ENCODE results near the gene DPP4.

Gene DPP4

DNA sequence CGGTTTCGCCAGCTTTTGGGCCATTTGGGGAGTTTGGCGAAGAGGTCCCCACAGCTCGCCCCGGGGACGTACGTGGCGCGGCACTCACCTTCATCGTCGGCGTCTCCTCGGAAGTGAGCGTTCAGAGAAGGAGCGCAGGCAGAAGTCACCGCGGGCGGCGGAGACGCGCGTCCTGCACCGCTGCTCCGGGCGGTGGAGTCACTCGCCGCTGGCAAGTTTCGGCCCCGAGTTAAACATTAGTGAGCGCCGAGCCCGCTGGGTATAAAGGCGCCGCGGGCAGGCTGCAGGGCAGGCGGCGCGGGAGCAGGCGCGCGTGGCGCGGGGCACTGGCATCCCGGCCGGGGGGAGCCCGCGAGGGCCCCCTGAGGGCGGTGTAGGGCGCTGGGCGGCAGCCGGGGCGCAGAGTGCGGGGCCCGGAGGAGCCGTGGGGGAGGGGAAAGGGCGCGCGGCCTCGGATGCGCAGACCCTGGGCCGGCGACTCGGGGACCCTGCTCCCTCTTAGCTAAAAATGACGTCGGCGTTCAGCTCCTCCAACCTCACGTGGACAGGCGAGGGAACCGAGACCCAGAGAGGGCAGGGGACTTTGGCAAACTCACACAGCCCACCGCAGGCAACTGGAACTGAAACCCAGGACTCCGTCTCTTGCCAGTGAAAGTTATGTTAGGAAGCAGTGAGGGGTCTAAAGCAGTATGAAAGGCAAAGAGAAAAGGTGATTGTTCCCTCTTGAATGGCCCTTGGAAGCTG is at the start of gene DPP4:
DPP4 (minus strand) TSS at position 328 of the 744 bp plus-strand sequence; CDS start at position 94, 234 bp downstream.
- DNase-seq (ENCODE audit: low read depth) = peak; percentile 15

DNA sequence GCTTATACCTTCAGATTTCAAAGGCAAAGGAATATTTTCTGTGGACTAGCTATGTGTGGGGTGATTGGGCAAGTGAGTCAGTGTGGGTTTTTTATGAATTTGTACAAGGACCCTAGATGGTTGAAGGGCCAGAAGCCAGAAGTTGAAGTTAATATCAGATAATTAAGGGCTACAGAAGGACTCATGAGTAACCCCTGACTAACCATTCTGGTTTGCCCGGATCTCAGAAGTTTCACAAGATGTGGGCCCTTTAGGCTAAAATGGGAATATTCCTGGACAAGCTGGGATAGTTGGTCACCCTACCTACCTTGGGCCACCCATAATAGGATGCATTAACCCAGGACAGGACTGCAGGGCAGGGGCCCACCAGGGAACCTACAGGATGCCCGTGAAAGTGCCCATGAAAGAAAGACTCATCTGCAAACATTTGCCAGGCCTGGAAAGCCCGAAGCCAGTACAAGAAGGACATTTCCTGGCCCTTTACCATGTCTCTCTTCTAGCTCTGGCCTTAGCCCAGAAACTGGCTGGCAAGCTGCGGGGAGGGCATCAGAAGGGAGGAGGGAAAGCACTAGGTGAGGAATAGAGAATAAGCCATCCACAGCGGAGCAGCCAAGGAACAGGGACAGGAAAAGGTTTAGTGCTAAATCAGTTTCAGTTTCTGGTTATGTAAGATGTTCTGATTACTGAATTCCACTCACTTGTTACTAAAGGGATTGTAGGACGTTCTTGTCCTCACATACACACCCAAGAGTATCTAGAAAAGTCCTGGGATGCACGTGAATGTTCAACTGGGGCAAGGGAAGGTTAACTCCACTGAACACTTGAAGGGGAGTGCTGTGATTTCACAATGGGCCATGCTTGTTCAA is 44.4 kb upstream of the DPP4 start:
- DNase-seq (ENCODE audit: low read depth) = no peak

DNA sequence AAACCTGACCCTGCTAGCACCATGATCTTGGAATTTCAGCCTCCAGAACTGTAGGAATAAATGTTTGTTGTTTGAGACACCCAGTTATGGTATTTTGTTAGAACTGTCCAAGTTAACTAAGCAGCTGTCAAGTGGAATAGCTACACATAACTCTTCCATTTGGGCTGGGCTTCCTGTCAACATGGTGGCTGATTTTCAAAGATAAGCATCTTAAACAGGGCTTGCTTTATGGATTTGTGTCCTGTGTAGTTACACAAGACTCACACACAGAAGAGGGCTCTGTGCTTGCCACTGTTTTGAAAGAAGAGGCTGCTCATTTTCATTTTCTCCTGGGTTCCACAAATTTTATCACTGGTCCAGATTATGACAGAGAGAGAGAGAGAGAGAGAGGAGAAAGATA is 42.3 kb upstream of the DPP4 start:
- DNase-seq (ENCODE audit: low read depth) = no peak

DNA sequence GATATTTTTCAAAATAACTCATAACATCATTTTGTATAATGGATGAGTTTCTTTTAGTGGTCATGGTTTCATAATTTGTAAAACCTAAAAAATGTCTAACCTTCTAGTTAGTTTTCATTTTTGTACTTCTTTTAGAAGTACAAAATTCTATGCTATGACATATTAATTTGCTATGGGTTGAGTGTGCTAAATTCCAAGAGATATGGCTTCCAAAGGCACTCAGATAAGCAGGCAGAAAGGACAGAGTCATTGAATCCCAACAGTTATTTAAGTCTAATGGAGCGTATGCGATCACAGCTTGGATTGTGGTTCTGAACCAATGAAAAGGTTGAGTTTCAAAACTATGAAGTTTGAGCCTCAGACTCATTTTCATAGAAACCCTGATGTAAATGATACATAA is 41.1 kb upstream of the DPP4 start:
- no peak for DNase-seq (ENCODE audit: low read depth)

DNA sequence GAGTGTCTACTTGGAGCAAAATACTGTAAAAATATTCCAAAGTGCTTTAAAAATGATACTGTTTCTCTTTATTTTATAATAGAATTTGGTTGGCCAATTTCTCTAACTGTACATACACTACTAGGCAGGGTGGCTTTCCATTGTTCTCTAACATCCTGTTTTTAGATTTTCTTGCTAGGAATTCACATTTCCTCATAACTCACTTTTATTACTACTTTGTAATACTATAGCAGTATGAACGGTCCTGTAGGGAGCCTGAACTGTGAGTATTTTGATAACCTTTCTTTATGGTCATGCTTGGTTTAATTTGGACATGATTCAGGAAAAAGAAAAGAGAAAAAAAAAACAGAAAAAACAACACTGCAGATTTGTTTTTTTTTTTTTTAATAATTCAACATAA is 40.3 kb upstream of the DPP4 start:
- no peak for DNase-seq (ENCODE audit: low read depth)

DNA sequence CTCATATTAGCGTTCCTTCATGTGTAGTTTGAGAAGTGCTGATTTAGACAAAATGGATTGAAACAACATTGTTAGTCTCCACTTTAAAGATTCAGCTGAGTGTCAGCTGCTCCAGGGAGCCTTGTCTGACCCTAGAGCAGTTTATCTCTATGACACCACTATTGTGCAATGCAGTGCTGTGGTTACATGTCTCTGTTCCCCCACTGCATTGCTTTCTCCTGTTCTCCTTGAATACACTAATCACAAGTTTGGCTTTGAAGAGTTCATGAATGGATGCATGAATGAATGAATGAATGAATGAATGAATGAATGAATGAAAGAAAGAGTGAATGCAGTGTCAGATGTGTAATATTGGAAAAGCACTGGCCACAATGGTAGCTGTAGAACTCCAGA is 39.8 kb upstream of the DPP4 start:
- DNase-seq (ENCODE audit: low read depth) = no peak

DNA sequence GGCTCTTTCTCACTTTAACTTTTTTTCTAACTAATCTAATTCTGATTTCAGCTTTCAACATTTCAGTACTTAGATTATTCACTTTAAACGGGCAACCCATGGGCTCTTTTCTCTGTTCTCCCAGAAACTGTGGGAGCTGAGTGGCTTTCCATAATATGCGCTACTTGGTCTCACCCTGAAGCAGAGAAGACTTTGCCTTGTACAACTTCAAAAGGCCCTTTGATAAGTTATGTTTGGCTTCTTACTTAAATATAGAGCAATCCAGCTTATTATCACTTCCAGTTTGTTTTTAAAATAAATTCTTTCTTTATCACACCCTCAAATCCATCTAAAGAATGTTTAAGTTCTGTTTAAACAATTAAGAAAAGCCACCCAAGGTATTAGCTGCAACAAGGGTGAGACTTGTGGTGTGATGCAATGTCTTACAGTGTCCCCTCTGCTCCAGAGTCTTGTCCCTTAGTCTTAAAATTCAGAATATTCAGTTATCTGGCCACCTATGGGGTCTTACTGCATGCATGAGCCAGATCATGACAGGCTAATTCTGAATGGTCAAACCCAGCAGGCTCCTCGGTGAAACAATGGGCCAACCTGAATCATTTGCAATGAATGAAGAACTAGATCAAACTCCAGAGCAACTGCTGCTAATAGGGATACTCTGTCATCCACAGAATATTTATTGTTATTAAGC is 39.2 kb upstream of the DPP4 start:
- no peak for DNase-seq (ENCODE audit: low read depth)

DNA sequence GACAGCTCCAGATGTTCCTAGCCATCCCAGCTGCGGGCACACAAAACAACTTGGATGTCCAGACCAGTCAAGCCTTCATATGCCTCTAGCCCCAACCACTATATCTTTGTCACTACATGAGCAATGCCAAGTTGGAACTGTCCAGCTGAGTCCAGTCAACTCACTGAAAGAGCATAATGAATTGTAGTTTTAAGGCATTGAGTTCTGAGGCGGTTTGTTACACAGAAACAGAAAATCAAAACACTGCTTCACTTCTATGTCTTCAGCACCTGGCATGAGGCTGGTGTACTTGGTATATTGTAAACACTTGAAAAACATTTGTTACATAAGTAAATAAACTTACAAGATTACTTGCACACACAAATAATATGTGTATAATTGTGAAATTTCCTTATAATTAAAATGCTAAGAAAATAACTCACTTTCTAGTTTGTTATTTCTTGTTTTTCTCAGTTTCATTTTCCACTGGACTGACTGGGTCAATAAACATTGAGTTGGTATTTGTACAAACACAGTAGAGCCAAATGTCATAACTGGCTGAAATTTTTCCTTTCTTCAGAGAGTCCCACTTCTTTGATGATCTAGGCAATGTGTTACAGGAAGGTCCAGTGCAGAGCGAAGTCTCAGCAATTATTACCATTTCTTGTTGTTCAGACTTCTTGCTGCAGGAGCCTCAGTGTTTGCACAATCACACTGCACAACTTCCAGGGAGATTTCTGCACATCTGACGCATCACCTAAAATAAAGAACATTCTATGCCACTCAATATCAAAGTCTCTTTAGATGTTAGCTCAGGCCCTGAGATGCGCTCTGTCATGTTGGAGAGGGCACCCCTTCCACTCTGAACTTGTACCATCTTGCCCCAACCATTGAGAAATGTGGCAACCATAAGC is 38.2 kb upstream of the DPP4 start:
- no peak for DNase-seq (ENCODE audit: low read depth)

DNA sequence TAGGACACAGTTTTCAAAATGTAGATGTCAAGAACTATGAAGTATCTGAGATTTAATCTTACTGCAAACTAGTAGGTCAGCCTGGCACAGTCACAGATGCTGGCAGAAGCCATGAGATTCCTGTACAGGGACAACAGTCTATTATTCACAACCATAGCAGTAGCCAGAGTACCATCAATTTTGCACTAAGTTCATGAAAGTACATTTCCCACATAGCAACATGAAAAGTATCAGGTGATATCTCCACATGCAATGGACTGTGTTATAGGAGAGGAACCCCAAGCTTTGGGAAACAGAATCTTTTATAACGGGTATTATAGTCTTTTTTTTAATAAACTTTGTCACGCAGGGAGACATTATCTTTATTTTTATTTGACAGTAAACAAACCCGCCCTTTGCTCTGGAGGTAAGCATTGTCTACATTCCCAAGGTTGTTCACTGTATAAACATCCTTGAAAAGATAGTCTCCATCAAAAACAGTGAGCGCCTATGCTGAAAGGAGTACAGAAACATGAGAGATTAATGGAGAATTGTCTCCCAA is 33.4 kb upstream of the DPP4 start:
- DNase-seq (ENCODE audit: low read depth) = no peak

DNA sequence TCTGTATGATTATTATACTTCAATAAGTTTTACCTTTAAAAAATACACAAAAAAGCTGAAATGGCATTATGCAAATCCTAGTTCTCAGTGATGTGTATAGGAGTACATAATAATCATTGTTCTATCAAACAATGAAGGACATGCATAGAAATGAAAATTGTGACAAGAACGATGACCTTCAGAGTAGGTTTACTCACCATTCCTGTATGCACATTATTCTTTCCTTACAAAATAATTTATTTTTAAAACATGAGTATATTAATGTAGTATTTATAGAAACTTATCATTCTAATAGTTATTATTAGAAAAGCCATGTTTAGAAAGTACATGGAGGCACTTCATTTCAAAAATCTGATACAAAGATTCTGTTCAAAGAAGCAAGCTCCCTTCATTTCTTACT is 32.7 kb upstream of the DPP4 start:
- no peak for DNase-seq (ENCODE audit: low read depth)

DNA sequence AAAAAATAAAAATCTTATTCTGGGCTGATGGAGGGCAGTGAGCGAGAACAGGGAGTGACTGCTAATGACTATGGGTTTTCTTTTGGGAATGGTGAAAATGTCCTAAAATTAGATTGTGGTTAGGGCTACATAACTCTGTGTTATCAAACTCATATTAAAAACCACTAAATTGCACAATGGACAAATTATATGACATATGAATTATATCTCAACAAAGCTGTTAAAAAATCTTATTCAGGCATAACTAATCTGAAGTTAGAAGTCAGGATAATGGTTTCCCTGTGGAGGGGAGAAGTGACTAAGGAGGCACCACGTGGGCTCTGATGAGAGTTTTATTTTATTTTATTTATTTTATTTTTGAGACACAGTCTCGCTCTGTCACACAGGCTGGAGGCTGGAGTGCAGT is 32.1 kb upstream of the DPP4 start:
- no peak for DNase-seq (ENCODE audit: low read depth)

DNA sequence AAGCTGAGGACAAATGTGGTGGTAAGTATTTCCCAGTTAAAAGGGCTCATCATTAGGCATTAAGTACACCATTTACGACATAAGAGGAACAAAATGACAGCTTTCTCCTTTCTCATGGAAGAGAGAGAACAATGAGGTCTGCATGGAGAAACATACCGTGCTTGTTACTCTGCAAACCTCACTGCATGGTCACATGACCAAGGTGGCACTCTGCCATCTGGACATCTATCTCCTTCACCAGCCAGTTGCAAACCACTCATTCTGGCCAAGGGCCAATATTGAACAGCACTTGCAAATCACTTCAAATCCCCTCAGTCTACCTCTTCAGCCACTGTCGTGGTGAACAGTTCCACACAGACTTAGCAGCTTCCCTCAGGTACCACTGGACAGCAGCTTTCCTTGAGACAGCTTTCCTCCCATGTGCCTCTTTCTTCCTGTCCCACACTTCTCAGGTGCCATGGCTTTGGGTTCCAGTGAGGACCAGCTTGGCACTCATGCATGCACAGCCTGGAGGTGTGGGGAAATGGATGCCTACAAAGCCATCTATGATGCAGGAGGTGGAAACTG is 29.5 kb upstream of the DPP4 start:
- no peak for DNase-seq (ENCODE audit: low read depth)

DNA sequence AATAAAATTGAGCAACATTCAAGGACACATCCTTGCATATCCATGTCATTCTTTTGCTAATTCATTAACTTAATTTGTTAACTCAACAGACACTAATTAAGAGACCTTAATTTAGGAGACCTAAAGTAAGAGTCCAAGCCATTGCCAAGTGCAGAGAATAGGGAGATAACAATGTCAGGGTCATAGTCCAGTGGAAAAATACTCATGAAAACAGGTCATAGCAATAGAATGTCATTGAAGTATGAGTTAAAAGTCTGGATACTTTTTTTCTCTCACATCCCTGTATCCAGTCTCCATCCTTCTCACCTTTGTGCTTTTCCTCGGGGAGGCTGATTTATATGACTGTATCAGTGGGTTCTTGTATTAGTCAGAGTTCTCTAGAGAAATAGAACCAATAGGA is 26.6 kb upstream of the DPP4 start:
- no peak for DNase-seq (ENCODE audit: low read depth)

DNA sequence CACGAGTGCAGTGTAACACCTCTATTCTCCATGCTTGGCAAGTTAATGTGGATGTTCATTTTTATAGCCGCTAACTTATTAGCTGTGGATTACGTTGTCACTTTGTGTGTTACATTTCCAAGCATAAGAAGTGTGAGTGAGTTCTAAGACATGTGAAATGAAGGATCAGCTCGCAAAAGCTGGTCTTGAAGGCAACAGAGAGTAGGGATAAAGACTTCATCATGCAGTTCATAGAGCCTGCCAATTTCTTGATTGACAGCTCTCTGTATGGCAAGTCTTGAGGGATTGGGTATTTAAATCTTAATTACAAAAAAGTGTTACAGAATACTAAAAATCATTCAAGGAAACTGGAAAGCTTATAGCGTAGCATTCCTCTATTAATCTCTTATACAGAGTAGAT is 25.8 kb upstream of the DPP4 start:
- no peak for DNase-seq (ENCODE audit: low read depth)

DNA sequence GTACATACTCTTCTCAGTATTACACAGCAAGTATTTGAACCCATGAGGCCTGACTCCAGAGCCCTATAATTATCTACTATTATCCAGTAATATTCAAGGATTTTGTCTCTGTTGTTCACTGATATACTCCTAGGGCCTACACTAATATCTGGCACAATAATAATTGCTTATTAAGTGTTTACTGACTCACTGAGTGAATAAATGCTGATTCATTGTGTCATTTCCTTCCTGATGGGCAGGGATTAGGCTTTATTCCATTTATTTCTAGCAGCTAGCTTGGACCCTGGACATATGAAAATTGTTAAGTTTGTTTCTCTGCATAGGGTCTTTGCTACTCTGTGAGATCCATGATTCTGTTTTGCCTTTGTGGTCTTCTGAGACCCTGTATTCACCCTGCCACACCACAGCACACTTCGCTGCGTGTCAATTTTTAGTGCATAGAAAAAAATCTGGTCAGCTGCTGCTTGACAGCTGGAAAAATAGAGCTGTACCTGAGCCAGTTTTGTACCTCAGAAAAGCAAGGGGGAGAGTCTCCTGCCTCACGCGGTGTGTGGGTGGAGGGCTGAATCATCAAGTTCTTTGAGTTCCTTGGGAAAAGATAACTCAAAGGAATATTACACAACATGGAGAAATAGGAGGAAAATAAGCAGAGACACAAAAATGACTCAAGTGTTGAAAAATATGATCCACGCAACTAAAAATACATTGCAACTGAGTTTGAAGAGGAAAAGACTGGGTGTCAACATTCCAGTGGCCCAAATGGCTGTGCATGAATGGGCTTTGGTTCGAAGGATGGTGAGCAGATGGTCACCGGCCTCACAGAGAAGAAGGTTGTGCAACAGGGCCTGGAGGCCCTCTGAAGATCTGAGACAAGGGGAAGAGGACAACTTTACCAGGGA is 18.9 kb upstream of the DPP4 start:
- no peak for DNase-seq (ENCODE audit: low read depth)

DNA sequence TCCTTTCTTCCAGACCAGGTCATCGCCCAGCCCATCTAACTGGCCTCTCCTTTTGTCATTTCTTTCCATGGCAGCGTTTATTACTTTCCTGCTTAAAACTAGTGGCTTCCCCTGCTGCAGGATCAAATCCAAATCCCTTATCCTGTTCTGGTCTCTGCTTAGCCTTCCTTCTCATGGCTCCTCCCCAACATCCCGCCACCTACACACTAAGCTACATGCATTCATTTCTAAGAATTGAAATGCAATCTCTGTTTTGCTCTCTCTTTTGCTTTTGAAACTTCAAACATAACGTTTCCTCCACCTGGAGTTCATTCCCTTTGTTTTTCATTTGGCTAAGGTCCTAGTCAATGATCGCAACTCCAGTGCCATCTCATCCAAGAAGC is 18.0 kb upstream of the DPP4 start:
- no peak for DNase-seq (ENCODE audit: low read depth)

DNA sequence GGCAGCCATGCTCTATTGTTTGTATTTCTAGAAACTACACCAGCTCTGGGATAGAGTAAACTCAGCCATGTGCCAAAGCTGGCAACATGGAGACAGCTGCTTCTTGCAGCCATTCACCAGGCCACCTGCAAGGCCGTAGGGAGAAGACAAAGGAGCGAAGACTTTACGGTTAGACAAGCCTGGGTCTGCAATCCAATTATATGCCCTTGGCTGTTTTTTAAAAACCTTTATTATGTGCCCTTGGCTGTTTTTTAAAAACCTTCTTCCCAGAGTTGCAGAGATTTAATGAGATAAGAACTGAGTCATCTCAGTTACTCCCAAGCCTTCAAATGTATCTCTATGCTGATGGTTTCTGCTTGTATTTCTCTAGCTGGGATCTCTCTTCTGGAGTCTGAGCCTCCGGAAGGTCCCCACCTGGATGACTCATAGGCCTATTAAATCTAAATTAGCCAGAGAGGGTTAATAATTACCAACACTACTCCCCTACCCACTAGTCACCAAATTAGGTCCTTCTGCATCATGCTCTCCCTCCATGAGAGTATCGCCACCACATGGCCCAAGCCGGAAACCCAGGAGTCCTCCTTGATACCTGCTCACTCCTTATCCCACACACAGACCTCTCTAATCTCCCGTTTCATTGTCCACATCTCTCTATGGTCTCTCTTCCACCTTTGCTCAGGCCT is 17.5 kb upstream of the DPP4 start:
- no peak for DNase-seq (ENCODE audit: low read depth)

DNA sequence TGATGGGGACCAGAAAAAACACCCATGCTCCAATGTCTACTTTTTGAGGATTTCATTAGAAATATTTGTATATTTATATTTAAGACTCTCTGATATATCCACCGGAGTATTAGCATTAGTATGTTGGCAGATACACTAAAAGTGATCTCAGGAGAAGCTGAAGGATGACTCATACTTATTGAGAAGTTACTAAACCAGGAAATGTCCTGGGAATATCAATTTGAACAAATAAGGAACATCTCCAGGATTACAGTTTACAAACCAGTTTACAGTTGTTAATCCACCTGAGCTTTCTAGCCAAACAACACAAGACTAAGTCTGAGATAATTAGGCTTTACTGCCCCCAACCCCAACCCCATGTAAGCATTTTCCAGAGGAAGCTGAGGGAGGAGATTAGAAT is 16.1 kb upstream of the DPP4 start:
- DNase-seq (ENCODE audit: low read depth) = no peak

DNA sequence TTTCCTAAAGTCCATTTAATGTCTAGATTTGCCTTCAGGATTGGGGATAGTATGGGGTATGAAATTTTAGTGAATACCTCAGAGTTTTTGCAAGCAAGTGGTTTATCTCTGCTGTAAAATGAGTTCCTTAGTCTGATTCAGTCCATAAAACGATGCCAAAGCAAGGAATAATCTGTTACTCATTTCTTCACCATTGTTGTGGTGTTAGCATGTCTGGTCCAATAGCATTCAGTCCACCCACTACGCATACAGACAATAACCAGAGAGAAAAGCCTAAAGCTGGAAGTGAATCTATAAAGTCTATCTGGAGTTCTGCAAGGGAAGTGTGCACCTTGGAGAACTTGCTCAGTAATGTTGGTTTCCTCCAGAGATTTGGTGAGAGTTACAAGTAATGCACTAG is 12.9 kb upstream of the DPP4 start:
- DNase-seq (ENCODE audit: low read depth) = no peak

Measured in stimulated activated CD8-positive, alpha-beta memory T cell treated with anti-CD3 and anti-CD28 coated beads, Interleukin-15, amount 100 ng/mL, for 24 hours (primary cell).